Activated CD4-positive, alpha-beta T cell treated with anti-CD3 and anti-CD28 coated beads for 48 hours (primary cell): ENCODE data around the gene DOCK4.

ENCODE experiments used
- DNase-seq: peaks from one replicate; pipeline ENCODE4 v3.0.0-alpha.2; 2020

The DOCK4 gene

GRCh38 chr7:111883241-111883640, 323.0 kb downstream of the DOCK4 start:
- DNase-seq = no peak

GRCh38 chr7:111878785-111879184, 327.4 kb downstream of the DOCK4 start:
- no peak for DNase-seq

GRCh38 chr7:111877931-111878330, 328.3 kb downstream of the DOCK4 start:
- no peak for DNase-seq

GRCh38 chr7:111873963-111874690, 332.1 kb downstream of the DOCK4 start:
- no peak for DNase-seq

GRCh38 chr7:111873326-111873646, 332.9 kb downstream of the DOCK4 start:
- no peak for DNase-seq

GRCh38 chr7:111872450-111873325, 333.5 kb downstream of the DOCK4 start:
- no peak for DNase-seq

GRCh38 chr7:111871283-111871682, 334.9 kb downstream of the DOCK4 start:
- DNase-seq = no peak

GRCh38 chr7:111869280-111869679, 336.9 kb downstream of the DOCK4 start:
- no peak for DNase-seq

GRCh38 chr7:111867348-111867931, 338.8 kb downstream of the DOCK4 start:
- DNase-seq = no peak

GRCh38 chr7:111866787-111867186, 339.4 kb downstream of the DOCK4 start:
- DNase-seq = no peak

GRCh38 chr7:111865430-111865829, 340.8 kb downstream of the DOCK4 start:
- DNase-seq = no peak

GRCh38 chr7:111864291-111864976, 341.8 kb downstream of the DOCK4 start:
- no peak for DNase-seq

GRCh38 chr7:111863269-111863668, 342.9 kb downstream of the DOCK4 start:
- DNase-seq = no peak

- DNase-seq = no peak
Measured at GRCh38 chr7:111860248-111860647, 346.0 kb downstream of the DOCK4 start.

GRCh38 chr7:111858331-111858730, 347.9 kb downstream of the DOCK4 start:
- no peak for DNase-seq

- no peak for DNase-seq
Measured at GRCh38 chr7:111855842-111856227, 350.4 kb downstream of the DOCK4 start.

- DNase-seq = peak; percentile 6
Measured at GRCh38 chr7:111855161-111855841, 350.9 kb downstream of the DOCK4 start.

GRCh38 chr7:111853201-111853990, 352.8 kb downstream of the DOCK4 start:
- no peak for DNase-seq

GRCh38 chr7:111852081-111852480, 354.1 kb downstream of the DOCK4 start:
- DNase-seq = no peak

- DNase-seq = no peak
Measured at GRCh38 chr7:111846898-111847297, 359.3 kb downstream of the DOCK4 start.

GRCh38 chr7:111845853-111846252, 360.3 kb downstream of the DOCK4 start:
- DNase-seq = no peak
